Stimulated activated CD4-positive, alpha-beta T cell treated with anti-CD3 and anti-CD28 coated beads, TNF-alpha, amount 100 ng/mL, for 24 hours (primary cell): ENCODE results near the gene AREG.

Experiments
- DNase-seq, 3 experiments: peaks; one replicate each; pipeline ENCODE4 v3.0.0-alpha.2; 2020; ENCODE audit warnings: low read depth in 3 of 3

The AREG gene

DNA sequence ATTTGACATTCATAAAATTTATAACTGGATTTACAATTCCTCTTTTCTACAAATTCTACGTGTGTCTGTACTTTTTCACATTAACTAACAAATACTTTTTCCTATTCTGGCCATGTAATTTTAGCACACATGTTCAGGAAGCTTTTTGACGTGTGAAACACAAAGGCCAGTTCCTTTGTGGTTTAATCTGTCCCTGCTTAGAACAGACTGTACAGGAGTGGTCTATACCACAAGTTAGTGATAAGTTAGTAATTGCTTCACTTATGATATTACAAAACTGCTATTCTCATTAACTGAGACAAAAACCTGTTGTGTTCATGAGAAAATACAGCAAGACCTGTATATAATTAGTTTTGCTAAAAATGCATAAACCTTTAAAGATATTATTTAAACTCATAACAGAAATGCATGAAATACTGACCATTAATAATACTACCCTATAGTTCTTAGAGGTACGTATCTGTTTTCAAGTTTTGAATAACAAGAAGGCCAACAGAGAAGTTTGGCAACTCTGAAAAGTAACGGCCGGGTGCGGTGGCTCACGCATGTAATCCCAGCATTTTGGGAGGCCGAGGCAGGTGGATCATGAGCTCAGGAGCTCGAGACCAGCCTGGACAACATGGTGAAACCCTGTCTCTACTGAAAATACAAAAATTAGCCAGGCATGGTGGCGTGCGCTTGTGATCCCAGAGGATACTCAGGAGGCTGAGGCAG lies 13.7 kb upstream of the AREG start:
- no peak for DNase-seq

DNA sequence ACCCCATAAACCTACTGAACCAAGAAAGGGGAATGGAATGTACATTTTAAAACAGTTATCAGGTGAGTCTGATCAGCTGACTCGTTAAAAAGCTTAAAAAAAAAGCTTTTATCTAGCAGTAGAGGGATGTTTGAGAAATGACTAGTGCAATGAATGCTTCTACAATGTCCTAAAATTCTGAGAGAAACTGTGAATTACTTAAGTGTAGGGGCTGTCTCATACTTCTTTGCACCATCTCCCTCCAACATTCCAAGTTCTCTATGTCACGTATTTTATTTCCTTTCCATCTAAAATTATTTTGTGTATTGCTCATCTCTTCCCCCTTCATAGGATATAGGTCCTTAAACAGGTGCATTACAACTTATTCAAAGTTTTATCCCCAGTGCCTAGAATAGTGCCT lies 11.9 kb upstream of the AREG start:
- no peak for DNase-seq

DNA sequence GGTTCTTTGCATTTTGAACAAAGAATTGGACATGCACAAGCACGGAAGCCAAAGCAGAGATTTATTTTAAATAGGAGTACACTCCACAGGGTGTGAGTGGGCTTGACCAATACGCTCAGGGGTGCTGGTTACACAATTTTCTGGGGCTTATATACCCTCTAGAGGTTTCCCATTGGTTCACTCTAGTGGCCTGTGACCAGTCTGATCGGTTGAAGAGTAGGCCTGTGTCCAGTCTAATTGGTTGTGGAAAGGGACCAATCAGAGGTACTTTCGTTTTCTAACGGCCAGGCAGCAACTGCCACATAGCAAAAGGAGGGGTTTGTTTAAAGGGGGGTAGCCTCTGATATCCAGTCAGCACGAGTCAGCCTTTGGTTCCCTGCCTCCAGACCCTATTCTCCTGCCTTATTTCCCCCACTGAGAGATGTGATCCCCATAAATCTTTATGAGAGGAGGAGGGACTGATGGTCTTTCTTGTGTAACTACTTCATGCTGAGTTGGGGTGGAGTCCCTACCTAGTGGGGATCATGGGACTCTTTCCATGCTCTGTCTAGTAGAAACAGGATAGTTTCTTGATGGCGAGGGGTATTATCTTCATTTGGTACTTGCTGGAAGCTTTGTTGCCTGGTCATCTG lies 11.3 kb upstream of the AREG start:
- DNase-seq = no peak

DNA sequence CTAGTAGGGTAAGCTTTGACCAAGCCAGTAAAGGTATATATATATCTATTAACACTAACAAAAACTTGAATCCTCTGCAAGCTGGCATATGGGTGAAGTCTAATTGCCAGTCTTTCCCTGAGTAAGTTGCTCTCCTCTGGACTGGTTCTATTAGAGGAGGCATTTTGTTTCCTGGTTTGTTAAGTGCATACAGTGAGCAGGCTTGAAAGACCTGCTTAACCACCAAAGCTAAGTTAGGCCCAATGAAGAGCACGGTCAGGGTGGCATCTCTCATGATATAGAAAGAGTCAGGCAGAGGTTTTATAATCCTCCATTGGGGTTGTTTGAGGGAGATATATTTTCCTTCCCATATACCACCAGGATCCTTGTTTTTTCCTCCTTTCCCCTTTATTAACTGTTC lies 9.6 kb upstream of the AREG start:
- no peak for DNase-seq

DNA sequence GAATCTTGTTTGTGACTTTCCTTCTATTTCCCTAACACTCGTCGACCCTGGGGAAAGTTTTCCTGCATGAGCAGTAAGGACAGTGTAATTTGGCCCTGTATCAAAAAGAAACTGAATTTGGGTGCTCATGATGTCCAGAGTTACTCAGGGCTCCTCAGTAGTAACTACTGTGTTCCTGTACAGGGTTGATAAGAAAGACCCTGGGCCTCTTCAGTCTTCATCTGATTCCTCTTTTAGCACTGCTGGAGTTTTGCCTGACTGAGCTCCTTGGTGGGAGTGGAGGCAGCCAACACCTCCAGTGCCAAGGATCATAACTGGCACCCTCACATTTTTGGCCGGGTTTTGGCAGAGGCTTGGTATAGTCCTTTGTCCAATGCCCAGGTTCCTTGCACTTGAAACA lies 7.1 kb upstream of the AREG start:
- DNase-seq = no peak

DNA sequence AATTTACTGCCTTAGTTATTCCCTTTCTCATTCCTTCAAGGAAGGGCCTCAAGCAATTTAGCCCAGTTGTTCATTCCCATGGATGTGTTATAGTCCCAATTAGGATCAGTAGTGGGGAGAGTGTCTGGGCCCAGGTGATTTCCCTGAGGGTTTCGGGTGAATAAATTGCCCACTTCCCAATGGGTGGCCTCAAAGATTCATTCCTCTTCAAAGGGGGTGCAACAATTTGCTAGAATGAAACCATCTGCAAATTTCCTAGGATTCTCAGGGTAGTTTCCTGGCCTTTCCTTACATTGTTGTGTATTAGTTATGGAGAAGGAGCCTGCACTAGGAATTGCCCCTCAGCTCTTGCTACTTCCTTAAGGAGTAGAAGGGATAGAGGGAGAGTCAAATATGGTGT lies 6.3 kb upstream of the AREG start:
- DNase-seq = no peak

DNA sequence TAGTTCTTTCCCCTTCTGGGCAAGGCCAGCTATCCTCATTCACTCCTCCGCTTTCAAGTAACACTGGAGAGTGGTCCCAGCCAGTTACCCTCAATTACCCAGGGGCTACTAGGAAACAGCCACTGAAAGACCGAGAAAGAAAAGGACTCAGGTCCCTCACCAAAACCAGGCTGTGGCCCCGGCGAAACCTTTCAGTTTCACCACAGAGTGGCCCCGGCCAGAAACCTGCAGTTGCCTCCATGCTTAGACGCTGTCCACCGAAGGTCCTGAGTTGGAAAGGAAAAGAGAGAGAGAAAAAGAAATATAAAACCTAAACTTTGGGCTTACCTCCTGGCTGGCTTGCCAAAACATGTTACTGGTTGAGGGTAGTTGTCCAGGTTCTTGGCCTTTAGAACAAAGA lies 5.0 kb upstream of the AREG start:
- no peak for DNase-seq

DNA sequence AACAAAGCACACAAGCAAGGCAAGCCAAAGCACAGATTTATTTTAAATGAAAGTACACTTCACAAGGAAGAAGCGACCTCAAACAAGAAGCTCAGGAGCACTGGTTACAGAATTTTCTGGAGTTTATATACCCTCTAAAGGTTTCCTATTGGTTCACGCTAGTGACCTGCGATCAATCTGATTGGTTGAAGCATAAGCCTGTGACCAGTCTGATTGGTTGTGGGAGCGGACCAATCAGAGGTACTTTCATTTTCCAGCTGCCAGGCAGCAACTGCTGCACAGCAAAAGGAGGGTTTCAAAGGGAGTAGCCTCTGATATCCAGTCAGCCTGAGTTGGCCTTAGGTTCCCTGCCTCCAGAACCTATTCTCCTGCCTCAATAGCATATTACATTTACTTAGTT lies 4.6 kb upstream of the AREG start:
- DNase-seq = no peak

DNA sequence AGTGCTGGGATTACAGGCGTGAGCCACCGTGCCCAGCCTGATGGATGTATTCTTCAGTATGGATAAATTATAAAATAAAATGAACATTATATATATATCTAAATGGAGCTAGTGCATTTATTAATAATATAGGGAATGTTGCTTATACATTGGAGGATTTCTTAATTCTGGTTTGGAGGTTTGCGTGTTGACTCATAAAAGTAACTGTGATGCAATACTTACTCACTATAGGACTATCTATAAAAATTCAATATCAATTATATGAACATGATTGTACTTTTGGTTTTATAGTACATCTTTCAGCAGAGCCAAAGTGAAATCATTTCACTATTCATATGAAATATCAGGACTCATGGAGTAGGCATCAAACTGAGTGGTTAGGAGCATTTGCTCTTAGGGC lies 3.2 kb upstream of the AREG start:
- no peak for DNase-seq

DNA sequence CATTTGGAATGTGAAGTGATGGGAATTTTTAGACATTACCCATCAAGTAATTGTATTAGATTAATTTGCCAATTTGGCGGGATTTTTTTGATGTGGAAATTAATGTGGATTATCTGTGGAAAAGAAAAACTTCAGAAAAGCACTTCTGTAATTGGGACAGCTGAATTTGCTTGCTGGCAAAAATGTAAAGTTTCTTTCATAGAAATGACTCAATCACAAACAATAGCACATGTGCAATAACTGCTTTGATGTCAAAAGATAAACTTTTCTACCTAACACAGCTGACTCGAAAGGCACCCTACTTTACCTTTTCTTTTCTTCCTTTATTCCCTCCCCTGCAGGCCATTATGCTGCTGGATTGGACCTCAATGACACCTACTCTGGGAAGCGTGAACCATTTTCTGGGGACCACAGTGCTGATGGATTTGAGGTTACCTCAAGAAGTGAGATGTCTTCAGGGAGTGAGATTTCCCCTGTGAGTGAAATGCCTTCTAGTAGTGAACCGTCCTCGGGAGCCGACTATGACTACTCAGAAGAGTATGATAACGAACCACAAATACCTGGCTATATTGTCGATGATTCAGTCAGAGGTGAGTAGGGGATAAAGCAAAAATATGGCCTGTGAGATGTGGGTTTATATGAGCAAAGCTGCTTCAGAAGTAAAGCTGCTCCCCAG lies 1.4 kb downstream of the AREG start:
- DNase-seq = no peak

DNA sequence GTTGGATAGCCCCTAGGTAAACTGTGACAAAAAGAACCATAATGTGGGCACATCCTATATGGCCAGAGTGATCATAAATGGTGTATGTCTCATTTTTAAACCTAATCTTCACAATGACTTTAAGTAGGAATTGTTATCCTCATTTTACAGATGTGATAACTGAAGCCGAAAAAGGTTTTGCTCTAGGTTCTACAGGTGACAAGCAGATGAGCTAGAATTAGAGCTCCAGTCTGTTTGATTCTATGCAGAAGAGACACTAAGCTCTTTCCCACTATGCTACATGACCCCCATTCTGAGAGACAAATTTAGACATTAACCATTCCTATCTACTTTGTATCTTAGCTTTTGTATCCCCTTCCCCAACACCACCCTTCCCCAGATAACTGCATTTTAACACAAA lies 2.0 kb downstream of the AREG start:
- DNase-seq = no peak

DNA sequence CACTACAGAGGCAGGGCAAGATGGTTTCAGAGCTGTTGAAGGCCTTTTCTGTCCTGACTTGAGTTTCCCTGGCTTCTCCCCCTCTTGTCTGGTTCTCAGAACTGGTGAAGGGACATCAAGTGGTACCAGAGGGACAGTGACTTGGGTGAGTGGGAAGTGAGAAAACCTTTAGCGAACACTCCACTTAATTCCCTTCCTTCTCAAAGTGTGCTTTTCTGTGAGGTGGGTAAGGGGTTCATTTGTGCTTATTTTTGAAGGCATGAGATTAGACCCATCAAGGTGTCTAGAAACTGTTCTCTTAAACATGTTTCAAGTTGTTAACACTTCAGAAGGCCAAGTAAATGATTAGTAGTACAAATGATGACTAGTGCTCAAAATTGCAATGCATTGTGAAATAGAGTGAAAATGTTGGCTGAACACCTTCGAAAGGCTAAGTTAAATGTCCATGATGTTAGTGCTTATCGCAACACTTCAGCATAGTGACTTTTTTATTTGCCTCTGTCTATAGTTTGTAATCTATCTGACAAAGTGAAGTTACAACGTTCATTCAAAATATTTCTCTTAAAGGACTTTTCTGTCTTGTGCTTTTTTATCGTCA lies 2.8 kb downstream of the AREG start:
- DNase-seq = no peak

DNA sequence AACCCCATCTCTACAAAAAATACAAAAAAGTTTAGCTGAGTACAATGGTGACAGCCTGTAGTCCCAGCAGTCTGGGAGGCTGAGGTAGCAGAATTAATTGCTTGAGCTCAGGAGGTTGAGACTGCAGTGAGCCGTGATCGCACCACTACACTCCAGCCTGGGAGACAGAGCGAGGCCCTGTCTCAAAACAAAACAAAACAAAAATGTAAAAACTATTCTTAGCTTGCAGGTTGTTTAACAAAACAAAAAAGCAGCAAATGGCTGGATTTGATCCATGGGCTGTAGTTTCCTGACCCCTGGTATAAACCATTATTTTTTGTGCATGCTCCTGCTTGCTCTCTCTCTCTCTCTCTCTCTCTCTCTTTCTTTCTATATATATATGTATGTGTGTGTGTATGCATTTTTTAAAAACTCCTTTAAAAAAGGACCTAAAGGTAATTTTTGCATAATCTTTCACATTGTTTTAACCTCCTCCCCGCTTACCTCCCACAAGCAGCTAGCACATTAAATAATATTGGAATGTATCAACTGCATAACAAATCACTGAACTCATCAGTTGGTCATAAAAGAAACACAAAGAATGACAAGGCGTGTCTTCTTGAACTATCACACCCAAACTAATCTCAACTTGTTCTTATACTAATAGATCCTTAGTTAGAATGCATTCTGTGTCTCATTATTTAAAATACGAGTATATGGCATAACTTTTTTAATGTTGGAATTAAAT lies 4.8 kb downstream of the AREG start:
- no peak for DNase-seq

DNA sequence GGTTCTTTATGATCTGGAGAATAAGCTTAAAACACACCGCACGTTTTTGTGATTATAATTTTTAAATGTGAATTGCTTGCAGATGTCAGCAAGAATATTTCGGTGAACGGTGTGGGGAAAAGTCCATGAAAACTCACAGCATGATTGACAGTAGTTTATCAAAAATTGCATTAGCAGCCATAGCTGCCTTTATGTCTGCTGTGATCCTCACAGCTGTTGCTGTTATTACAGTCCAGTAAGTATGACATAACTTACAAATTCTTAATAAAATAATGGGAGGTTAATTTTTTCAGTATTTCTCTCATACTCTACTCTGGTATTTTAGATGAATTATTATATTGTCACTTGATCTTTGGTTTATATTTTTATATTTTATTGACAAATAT lies 5.4 kb downstream of the AREG start:
- DNase-seq = no peak

DNA sequence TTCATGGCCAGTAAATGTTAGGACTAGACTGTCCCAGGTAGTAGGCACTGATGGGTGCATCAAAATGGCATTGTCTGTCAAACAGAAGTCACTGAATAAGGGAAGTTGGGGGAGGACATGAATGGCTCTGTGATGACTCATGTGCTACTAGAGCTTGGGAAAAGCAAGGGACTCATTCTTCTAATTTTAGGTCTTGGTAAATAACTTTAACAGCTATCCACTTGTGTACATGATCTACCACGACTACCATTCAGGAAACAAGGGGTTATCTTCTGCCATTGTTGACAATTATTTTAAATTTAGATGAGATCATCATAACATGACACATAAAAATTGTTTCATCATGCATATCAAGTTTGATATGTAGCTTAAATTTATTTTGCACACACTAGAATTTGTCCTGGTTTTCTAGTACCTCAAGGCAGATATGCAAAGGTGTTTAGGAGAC lies 6.3 kb downstream of the AREG start:
- no peak for DNase-seq

DNA sequence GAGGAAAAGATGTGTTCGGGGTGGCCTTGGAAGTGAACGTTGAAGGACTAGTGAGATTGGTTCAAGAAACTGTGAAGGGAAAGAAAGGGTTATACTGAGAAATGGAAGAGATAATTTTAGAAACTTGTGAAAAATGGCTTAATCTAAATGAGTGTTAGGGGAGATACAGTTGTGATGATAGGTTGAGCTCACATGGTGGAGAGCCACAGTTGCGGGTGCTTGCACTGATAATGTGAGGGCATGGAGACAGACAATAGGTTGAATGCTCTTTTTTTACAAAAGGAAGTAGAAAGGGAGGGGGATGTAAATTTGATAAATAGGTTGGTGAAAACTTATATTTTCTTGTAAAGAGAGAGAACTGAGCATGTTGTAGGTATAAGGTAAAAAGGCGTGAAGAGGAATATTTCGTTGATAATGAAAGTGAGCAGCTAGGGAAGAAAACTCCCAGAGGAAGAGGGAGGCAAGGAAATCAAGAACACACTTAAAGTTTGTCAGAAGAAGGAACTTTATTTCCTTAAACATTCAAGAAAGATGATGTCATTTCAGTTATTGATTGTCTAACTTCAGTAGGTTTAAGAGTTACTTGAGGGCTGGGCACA lies 8.2 kb downstream of the AREG start:
- no peak for DNase-seq

DNA sequence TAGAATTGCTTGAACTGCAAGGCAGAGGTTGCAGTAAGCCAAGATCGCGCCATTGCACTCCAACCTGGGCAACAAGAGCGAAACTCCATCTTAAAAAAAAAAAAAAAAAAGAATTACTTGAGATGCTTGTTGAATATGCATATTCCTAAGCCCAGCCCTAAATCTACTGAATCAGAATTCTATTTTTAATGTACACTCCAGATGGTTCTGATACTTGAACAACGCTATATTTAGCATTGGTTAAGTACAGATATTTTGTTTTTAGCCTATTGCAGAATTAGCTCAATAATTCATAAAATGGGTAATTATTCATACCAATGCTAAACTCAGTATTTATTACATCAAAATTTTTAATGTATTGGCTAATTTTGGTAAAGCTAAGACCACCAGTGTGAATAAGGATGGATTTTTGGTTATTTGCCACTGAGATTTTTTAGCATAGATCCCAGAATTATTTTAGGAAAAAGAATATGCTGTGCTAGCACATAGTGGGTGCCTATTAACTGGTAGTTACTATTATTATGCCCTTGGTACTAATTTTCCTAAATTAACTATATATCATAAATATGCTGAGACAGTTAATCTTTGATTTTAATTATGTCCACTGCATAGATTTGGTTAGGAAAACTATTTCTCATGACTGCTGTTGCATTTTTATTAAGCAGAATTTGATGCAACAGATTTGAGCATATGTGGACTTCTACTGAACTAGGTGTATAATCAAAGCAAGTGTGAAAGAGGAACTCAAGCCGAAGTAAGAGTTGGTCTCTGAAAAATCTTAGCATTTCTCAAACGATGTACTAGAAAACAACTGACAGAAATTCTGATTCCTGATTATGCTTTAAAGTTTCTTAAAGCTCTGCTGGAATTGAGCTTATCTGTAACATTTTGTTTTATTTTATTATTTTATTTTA lies 9.2 kb downstream of the AREG start:
- DNase-seq = no peak

DNA sequence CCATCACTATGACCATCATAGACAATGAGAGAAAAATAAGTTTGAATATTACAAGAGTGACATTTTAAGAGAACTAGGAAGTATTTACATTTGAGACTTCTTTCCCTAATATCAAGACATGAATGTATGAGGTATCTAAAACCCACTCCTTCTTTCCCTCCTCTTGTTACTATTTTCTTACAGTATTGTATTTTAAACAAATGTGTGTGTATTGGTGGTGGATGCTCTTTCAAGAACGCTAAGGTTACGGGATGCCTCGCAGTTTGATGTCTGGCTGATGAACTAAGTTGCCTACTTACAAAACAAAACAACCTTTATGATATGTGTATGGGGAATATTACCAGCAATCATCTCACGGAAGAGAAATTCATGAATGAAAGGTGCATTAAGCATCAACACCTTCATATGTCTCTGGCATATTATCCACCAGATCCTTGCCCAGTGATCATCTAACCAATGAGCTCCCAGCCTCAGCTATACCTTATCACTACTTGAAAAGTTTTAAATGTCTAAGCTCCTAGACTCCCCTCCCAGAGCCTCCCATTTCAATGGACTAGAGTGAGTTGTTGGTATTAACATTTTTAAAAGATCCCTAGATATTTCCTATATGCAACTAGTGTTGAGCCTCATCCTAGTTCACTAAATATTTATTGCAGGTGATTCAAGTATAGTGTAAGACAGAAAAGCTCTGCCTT lies 10.6 kb downstream of the AREG start:
- DNase-seq = no peak

DNA sequence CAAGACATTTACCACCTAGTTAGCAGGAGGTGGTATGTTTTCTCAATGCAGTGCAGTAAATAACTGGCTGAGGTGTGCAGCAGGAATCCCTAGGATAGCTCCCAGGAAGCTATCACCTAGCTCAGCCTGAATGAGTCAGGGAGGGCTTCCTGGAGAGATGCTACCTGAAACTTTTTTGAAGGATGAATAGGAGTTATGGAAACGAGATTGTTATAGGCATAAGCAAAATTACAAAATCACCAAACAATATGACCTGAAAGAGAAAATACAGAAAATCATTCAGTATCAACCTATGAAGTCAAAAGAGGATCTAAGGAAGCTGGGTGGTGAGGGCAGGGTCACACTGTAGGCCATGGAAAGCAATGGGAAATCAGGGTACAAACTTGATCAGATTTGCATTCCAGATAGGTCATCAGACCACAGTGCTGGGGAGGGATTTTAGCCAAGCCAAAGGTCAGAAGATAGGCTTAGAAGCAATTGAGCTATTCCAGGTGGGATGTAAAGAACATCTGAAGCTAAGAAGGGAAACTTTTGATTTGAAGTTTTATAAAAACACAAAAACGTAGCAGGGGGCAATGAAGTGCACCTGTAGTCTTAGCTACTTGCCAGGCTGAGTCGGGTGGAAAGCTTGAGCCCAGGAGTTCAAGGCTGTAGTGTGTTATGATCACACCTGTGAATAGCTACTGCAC lies 11.3 kb downstream of the AREG start:
- no peak for DNase-seq
